Peyer's patch (tissue), 4 donors: ENCODE results near the gene ADCY7. TPM values are rescaled to one million over a fixed set of nuclear protein-coding genes. Genes with fewer than 3 reads are reported as not detected.

Source experiments
- DNase-seq, 3 donors: peaks; one replicate each; pipeline ENCODE4 v3.0.0-alpha.2; 2017 to 2019
- H3K27ac ChIP-seq, 4 donors: fragments of 200-600 bp; sonication (generic); one replicate each; pipeline ENCODE4 v1.5.1; 2016 to 2019
- H3K27me3 ChIP-seq, 2 donors: fragments of 200-600 bp; sonication (generic); one replicate each; pipeline ENCODE4 v1.5.1; 2019
- H3K36me3 ChIP-seq, 3 donors: fragments of 200-600 bp; sonication (generic); one replicate each; pipeline ENCODE4 v1.5.1; 2016 to 2019
- H3K4me1 ChIP-seq, 4 donors: fragments of 200-600 bp; sonication (generic); one replicate each; pipeline ENCODE4 v1.5.1; 2016 to 2019
- H3K4me3 ChIP-seq, 4 donors: fragments of 200-600 bp; sonication (generic); 1 replicate in 3 of 4; 2 replicates in 1 of 4; pipeline ENCODE4 v1.5.1; 2016 to 2019; ENCODE audit warnings: mild to moderate bottlenecking in 1 of 4
- H3K9me3 ChIP-seq, 4 donors: fragments of 200-600 bp; sonication (generic); one replicate each; pipeline ENCODE4 v1.5.1; 2016 to 2019; ENCODE audit warnings: mild to moderate bottlenecking in 1 of 4
- CTCF ChIP-seq, 6 experiments: fragments of 450-650 bp in 4 of 6; fragments of 200-600 bp in 2 of 6; sonication (generic) in 1 of 6; IDR thresholded peaks; one replicate each; pipeline ENCODE4 v1.5.1; 2017 to 2019; ENCODE audit warnings: antibody characterized with exemption in 6 of 6, mild to moderate bottlenecking in 3 of 6, moderate library complexity in 1 of 6
- POLR2A ChIP-seq, 2 donors: fragments of 450-650 bp; IDR thresholded peaks; one replicate each; pipeline ENCODE4 v1.5.1; 2017; ENCODE audit warnings: antibody characterized with exemption in 2 of 2, mild to moderate bottlenecking in 2 of 2, moderate library complexity in 2 of 2
- total RNA-seq, 4 donors: library from RNA; depleted of rRNA; stranded (reverse); fragments of >200 nt; gene quantifications; one replicate each; pipeline ENCODE4 v1.1.0, GENCODE V29; 2016

Gene ADCY7
- total RNA-seq, 4 donors from 2014 or later = 6.5 to 67.7 (median 21.5) TPM

DNA sequence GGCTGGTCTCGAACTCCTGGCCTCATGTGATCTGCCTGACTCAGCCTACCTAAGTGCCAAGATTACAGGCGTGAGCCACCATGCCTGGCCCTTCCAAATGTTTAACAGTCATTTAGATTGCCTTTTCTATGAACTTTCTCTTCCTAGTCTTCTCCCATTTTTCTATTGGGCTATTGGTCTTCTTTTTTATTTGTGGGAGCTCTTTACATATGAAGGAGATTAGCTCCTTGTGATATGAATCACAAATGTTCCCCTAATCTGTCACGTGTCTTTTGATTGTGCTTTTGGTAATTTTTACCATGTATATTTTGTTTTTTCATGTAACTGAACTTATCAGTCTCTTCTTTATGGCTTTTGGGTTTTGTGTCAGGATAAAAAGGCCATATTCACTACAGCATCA is 11.9 kb downstream of the ADCY7 start:
- TF ChIP-seq POLR2A (IDR thresholded peaks at IDR 0.05) (no peak), CTCF (IDR thresholded peaks at IDR 0.05) (no peak)
- Histone ChIP-seq H3K36me3 (no peaks in the 10 kb centered on the region), H3K4me3 (no peak overlapping the region), H3K27ac (peak overlapping the region in 2 of 4 donors; percentile 29 to 93), H3K9me3 (no peaks in the 10 kb centered on the region), H3K27me3 (no peaks in the 10 kb centered on the region), H3K4me1 (peaks cover 0 to 64% (median 52%) of the 10 kb centered on the region in 4 donors)
- DNase-seq = no peak

- Histone ChIP-seq H3K36me3 (no peaks in the 10 kb centered on the region), H3K9me3 (no peaks in the 10 kb centered on the region), H3K4me1 (peaks cover 0 to 69% (median 57%) of the 10 kb centered on the region in 4 donors), H3K4me3 (no peak overlapping the region), H3K27me3 (no peaks in the 10 kb centered on the region), H3K27ac (peak overlapping the region in 1 of 4 donors; percentile 59)
- peak in 1 of 3 donors; percentile 19 for DNase-seq
- TF ChIP-seq CTCF (IDR thresholded peaks at IDR 0.05) = no peak
- TF ChIP-seq POLR2A (IDR thresholded peaks at IDR 0.05) = no peak
Measured at GRCh38 chr16:50279504-50279865, 13.1 kb downstream of the ADCY7 start.

DNA sequence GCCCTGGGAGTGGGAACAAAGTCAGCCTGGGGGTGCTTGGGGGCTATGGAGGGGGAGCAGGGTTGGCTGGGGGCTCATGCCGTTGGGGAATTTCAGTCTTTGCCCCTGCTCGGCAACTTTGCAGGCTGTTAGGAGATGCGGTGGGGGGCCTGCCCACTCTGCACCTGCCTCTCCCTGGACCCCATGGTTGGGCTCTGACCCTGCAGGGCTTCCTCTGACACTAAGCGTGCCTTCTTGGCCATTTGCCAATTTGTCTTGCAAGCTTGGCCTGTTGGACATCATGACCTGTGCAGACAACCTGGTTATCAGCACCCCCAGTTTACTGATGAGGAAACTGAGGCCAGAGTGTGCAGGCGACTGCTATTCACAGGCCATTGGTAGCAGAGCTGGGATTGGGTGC is 14.6 kb downstream of the ADCY7 start:
- no peaks in the 10 kb centered on the region for H3K9me3 ChIP-seq
- H3K36me3 ChIP-seq = no peaks in the 10 kb centered on the region
- no peak for TF ChIP-seq CTCF (IDR thresholded peaks at IDR 0.05)
- no peak for TF ChIP-seq POLR2A (IDR thresholded peaks at IDR 0.05)
- no peaks in the 10 kb centered on the region for H3K27me3 ChIP-seq
- H3K4me1 ChIP-seq = peaks cover 0 to 58% (median 52%) of the 10 kb centered on the region in 4 donors
- peak overlapping the region in 1 of 4 donors; percentile 38 for H3K4me3 ChIP-seq
- no peak for DNase-seq
- peak overlapping the region in 2 of 4 donors; percentile 60 to 83 for H3K27ac ChIP-seq

DNA sequence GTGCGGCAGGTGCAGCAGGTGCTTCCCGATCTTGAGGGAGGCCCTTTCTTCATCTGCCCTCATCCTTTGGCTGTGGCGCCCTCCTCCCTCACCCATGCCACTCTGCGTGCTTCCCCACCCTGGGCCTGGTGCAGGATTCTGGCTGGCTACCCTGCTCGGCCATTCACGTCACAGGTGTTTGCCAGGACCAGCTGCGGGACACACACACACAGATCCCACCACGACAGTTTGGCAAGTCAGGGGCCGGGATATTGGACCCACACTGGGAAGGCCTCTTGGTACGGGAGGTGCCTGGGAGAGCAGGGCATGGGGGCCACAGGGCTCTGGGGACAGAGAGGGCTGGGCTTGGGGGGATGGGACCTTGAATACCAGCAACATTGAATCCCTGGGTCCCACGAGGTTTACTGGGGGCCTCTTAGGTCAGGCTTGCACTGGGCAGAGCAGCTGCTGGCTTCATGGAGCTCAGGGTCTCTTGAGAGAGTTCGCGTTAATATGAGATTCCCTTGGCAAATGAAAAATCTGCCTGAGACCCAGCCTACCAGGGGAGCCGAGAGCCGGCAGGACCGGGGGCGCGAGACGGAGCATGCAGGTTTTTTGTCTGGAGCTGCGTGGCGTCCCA is 15.1 kb downstream of the ADCY7 start:
- TF ChIP-seq CTCF (IDR thresholded peaks at IDR 0.05) (no peak), POLR2A (IDR thresholded peaks at IDR 0.05) (no peak)
- no peaks in the 10 kb centered on the region for H3K36me3 ChIP-seq
- no peaks in the 10 kb centered on the region for H3K9me3 ChIP-seq
- DNase-seq = no peak
- no peaks in the 10 kb centered on the region for H3K27me3 ChIP-seq
- peaks cover 0 to 52% (median 48%) of the 10 kb centered on the region in 4 donors for H3K4me1 ChIP-seq
- peak overlapping the region; percentile 11 to 38 (median 20) for H3K4me3 ChIP-seq
- peak overlapping the region; percentile 46 to 83 (median 64) for H3K27ac ChIP-seq

GRCh38 chr16:50282010-50282538 is 15.7 kb downstream of the ADCY7 start:
- TF ChIP-seq POLR2A (IDR thresholded peaks at IDR 0.05) (no peak), CTCF (IDR thresholded peaks at IDR 0.05) (no peak)
- Histone ChIP-seq H3K27me3 (no peaks in the 10 kb centered on the region), H3K36me3 (no peaks in the 10 kb centered on the region), H3K4me1 (peaks cover 0 to 50% (median 48%) of the 10 kb centered on the region in 4 donors), H3K9me3 (no peaks in the 10 kb centered on the region), H3K4me3 (peak overlapping the region; percentile 11 to 38 (median 20)), H3K27ac (peak overlapping the region; percentile 46 to 83 (median 64))
- peak in 2 of 3 donors; percentile 90 to 94 for DNase-seq
